ENCODE measurements around the gene ELMOD1.

Gene ELMOD1

DNA sequence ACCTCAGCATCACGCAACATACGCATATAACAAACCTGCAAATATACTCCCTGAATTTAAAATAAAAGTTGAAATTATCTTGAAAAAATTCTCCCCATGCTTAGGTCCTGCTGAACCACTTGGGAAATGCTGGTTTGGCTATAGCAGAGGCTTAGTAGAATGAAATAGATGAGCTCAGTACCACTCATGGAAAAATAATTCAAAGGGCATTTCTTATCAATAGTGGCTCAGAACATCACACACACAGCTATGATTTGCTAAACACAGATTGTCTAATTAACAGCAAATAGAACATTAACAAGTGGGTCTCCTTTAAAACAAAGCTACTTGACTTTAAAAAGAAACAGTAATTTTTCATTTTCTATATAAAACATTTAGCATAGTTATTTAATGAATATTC, 21.5 kb downstream of the ELMOD1 start:
- DNase-seq (ENCODE audit: low read depth), result no peak
- TF ChIP-seq, protein P1, sequence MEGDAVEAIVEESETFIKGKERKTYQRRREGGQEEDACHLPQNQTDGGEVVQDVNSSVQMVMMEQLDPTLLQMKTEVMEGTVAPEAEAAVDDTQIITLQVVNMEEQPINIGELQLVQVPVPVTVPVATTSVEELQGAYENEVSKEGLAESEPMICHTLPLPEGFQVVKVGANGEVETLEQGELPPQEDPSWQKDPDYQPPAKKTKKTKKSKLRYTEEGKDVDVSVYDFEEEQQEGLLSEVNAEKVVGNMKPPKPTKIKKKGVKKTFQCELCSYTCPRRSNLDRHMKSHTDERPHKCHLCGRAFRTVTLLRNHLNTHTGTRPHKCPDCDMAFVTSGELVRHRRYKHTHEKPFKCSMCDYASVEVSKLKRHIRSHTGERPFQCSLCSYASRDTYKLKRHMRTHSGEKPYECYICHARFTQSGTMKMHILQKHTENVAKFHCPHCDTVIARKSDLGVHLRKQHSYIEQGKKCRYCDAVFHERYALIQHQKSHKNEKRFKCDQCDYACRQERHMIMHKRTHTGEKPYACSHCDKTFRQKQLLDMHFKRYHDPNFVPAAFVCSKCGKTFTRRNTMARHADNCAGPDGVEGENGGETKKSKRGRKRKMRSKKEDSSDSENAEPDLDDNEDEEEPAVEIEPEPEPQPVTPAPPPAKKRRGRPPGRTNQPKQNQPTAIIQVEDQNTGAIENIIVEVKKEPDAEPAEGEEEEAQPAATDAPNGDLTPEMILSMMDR (IDR thresholded peaks at IDR 0.05; ENCODE audit: control insufficient read depth, insufficient read depth, low read depth, low read length, missing control alignments), result no peak

DNA sequence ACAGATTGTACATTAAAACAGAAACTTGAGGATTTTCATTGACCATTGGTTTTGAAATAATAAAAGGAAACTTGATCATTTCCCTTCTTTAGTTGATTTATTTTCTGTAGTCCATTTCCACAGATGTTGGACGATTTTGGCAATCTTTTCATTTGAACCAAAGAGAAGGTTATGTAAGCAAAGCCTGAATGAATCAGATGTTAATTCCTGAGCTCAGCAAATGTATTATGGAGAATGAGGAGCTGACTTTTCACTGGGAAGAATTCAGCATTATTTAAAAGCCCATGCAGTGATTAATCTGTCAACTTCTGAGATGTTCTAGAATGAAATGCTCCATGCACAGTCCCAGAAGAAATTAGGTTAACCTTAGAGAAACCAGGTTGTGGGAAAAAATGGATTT, 29.0 kb downstream of the ELMOD1 start:
- no peak overlapping the region for H3K4me3 ChIP-seq (ENCODE audit: control insufficient read depth, low read depth, low read length)
- no peak for DNase-seq (ENCODE audit: low read depth)
- TF ChIP-seq, protein P1 (IDR thresholded peaks at IDR 0.05; ENCODE audit: control insufficient read depth, insufficient read depth, low read depth, low read length, missing control alignments), result no peak

More for the DNA sequence above, 21.5 kb downstream of the ELMOD1 start:
- H3K4me3 ChIP-seq (ENCODE audit: control insufficient read depth, low read depth, low read length), result no peak overlapping the region

DNA sequence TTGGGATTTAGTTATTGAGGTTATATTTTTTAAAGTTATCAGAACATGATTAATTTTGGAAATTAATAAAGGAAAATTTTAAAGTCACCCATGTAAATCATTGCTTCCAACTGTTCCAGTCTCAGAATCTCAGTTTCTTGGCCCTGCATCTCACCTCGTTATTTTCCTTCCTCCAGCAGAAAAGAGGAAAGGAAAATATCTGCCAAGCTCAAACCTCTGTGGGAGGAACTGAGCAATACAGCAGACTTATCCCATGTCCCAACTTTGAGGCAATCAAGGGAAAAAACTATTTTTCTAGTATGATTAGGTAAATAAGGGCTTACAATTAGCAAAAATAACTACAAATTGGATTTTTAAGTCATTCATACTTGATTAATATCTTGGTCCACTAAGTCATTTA, 30.1 kb downstream of the ELMOD1 start:
- DNase-seq (ENCODE audit: low read depth), result no peak
- TF ChIP-seq, protein P1 (IDR thresholded peaks at IDR 0.05; ENCODE audit: control insufficient read depth, insufficient read depth, low read depth, low read length, missing control alignments), result no peak
- no peak overlapping the region for H3K4me3 ChIP-seq (ENCODE audit: control insufficient read depth, low read depth, low read length)

DNA sequence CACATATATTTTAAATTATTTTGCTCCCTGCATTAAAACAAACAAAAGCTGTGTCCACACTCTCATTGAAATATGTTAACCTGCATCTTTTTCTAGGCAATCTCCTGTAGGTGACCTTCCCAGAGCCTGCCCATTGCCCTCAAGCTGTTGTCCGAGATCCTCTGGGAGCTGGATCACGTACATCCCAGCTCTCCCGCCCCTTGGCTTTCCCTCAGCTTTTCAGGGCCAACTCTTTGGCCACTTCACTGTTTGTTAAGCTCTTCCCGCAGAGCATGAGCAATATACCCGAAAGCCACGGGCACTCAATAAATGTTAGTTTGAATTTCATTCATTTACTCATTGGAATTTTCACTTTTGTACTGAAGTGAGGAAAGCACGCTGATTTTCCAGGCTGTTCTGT, 32.2 kb downstream of the ELMOD1 start:
- no peak for DNase-seq (ENCODE audit: low read depth)
- TF ChIP-seq, protein P1 (IDR thresholded peaks at IDR 0.05; ENCODE audit: control insufficient read depth, insufficient read depth, low read depth, low read length, missing control alignments), result no peak

DNA sequence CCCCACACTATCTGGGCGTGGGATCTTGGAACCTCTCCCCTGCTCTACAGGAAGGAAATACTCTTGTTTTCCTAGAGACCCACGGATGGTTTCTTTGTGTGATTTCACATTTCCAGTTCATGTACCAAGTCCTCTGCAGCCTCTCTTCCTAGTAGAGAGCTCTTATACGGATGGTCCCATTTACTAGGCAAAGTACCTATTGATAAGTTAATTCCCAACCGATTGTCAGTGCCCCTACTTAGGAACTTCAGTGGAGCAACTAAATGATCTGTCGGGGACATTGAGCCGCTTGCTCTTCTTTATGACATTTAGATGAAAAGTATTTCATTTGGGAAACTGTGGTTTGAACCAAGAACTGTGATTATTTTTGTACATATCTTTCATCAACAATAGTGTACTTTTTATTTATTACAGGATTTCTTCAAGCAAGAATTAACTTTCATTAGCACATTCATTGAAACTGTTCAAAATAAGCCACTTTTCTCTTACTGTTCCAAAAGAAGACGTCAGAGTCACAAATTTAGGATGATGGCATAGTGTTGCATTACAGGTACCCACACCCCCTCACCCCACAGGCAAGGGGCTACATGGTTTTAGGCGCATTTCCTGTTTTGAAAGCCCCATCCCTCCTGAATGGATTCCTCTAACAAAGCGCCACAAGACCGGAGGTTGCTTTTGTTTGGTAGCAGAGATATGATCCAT, 34.2 kb downstream of the ELMOD1 start:
- no peak for DNase-seq (ENCODE audit: low read depth)
- no peak overlapping the region for H3K4me3 ChIP-seq (ENCODE audit: control insufficient read depth, low read depth, low read length)
- TF ChIP-seq, protein P1 (IDR thresholded peaks at IDR 0.05; ENCODE audit: control insufficient read depth, insufficient read depth, low read depth, low read length, missing control alignments), result no peak

More for the DNA sequence above, 32.2 kb downstream of the ELMOD1 start:
- no peak overlapping the region for H3K4me3 ChIP-seq (ENCODE audit: control insufficient read depth, low read depth, low read length)

DNA sequence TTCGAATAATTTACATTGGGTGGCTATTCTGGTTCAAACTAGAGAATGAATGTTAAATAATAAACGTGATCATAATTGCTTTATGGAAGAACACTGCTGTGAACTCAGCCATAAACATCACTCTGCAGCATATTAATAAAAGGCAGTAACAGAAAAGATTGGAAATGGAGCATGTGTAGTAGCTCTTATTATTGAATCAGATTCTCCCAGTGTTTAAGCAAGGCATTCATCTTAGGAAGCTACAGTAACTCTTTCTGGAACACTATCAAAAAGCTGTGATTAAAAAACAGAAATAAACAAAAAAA, 34.7 kb downstream of the ELMOD1 start:
- DNase-seq (ENCODE audit: low read depth), result no peak
- TF ChIP-seq, protein P1 (IDR thresholded peaks at IDR 0.05; ENCODE audit: control insufficient read depth, insufficient read depth, low read depth, low read length, missing control alignments), result no peak

More for the DNA sequence above, 34.7 kb downstream of the ELMOD1 start:
- H3K4me3 ChIP-seq (ENCODE audit: control insufficient read depth, low read depth, low read length), result no peak overlapping the region

Data from AG09309 (cell line).